GM19328 (cell line): Measurements from ENCODE around the gene CHAF1A.

Experiments
- ATAC-seq: cut with Tn5 transposase; IDR thresholded peaks from one replicate; pipeline ENCODE4 v1.9.1; 2021; ENCODE audit warnings: mild to moderate bottlenecking, moderate library complexity; ENCODE audit not compliant: unreplicated experiment

Gene CHAF1A

DNA sequence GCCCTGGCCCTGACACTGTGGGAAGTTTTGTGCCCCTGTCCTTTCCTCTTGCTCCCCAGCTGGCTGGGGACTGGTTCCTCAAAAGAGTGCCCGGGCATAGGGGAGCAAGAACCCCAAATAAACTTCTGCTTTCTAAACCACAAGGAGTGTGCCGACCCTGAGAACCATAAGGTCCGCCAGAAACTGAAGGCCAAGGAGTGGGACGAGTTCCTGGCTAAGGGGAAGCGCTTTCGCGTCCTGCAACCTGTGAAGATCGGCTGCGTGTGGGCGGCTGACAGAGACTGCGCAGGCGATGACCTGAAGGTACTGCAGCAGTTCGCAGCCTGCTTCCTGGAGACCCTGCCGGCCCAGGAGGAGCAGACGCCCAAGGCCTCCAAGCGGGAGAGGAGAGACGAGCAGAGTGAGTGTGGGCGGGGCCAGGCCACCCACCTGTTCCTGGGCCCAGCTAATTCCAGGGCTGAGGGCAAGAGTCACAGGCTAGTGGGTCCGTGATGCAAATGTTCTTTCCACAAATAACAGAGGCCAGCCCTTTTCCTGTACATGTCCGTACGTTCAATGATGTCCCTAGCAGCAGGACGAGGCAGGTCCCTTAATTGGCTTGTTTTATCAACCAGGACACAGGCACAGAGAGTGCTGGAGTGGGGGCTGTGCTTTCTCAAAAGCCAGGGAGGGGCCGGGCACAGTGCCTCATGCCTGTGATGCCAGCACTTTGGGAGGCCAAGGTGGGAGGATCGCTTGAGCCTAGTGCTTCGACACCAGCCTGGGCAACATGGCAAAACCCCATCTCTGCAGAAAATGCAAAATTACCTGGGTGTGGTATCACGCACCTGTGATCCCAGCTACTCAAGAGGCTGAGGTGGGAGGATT lies 29.6 kb downstream of the CHAF1A start:
- no peak for ATAC-seq

DNA sequence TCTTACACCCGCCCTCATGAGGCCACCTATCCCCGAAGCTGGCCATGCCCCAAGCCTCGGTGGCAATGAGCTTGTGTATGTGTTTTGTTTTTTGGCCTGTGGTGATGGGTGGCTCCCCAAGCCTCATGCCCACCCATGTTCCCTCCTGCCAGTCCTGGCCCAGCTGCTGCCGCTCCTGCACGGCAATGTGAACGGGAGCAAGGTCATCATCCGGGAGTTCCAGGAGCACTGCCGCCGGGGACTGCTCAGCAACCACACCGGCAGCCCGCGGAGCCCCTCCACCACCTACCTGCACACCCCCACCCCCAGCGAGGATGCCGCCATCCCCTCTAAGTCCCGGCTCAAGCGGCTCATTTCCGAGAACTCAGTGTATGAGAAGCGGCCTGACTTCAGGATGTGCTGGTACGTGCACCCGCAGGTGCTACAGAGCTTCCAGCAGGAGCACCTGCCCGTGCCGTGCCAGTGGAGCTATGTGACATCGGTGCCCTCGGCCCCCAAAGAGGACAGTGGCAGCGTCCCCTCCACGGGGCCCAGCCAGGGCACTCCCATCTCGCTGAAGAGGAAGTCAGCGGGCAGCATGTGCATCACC lies 30.6 kb downstream of the CHAF1A start:
- no peak for ATAC-seq

- ATAC-seq: no peak
Observed at GRCh38 chr19:4434391-4434790, 32.0 kb downstream of the CHAF1A start.

DNA sequence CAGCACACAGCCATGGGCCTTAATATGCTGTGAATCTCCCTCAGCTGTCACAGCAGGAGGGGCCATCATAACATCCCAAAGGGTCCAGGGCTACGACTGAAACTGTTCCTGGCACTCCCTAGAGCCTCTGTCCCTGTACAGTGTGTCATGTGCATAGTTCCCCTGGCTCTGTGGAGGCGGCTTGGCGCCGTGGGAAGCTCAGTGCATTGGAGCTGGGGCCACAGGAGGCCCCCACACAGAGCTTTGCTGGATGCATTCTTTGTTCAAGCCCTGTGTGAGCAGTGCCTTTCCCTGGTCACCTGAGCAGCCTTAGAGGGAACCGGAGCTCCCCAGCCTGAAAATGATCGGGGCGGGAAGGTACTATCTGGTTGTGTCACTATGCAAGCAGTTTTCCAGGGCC lies 33.8 kb downstream of the CHAF1A start:
- no peak for ATAC-seq

- no peak for ATAC-seq
Observed at GRCh38 chr19:4437103-4437502, 34.7 kb downstream of the CHAF1A start.

- ATAC-seq: no peak
Observed at GRCh38 chr19:4439243-4439642, 36.8 kb downstream of the CHAF1A start.

DNA sequence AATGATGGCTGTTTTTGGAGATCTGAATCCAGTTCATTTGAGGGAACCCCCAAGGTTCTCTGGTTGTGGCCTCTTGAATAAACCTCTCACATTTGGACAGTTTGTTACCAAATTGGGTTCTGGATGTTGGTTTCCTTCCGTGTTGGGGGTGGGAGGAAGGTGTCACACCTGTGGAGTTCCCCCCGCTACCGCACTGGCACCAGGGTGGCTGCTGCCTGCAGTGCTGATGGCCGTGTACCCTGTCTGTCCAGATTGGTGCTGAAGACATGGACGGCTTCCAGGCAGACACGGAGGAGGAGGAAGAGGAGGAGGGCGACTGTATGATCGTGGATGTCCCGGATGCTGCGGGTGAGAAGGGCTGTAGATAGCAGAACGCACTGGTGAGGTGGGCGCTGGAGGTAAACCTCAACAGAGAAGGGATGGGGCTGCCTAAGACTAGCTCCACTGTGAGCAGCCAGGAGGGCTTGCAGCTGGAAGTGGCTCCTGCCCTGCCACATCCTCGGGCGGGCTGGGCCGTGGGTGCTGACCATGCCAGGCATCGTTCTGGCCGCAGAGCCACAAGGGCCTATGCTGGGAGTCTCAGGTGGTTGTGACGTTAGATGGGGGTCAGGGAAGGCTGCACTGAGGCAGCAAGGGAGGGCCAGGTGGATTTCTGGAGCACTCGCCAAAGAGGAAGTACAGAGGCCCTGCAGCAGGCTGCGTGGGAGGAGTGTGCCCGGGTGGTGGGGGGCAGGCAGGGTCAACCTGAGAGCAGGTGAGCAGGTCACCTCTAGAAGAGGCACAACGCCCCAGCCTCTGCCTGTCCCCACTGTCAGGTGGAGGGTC lies 39.8 kb downstream of the CHAF1A start:
- ATAC-seq: no peak

GRCh38 chr19:4442819-4443146 lies 40.3 kb downstream of the CHAF1A start:
- ATAC-seq: no peak

GRCh38 chr19:4443188-4443587 lies 40.7 kb downstream of the CHAF1A start:
- no peak for ATAC-seq

DNA sequence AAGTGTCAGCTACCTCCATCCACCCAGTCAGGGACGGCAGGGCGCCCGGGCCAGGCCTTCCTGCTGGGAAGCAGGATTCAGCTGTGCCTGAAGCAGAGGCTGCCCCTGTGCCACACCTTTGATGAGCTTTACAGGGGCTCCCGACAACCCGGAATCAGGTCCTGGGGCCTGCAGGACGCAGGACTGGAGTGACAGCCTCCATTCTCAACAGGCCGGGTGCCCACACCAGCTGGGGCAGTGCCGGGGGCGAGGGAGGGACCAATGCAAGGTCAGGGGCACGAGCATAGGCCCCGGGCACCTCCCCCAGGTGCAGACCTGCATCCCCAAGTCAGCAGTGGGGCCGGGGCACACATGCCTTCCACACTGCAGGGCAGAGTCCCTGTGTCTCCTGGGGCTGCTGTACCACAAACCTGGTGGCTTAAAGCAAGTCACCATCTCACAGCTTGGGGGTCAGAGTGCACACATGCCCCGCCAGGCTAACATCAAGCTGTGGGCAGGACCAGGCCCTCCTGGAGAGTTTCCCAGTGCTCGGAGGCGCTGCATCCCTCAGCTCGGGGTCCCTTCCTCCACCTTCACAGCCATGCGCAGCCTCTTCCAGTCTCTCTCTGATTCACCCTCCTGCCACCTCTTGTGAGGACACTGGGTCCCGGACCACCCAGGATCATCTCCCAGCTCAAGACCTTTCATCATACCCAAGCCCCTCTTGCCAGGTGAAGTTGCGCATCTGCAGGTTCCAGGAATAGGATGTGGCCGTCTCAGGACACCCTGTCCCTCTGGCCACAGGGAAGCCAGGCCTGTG lies 41.7 kb downstream of the CHAF1A start:
- no peak for ATAC-seq

DNA sequence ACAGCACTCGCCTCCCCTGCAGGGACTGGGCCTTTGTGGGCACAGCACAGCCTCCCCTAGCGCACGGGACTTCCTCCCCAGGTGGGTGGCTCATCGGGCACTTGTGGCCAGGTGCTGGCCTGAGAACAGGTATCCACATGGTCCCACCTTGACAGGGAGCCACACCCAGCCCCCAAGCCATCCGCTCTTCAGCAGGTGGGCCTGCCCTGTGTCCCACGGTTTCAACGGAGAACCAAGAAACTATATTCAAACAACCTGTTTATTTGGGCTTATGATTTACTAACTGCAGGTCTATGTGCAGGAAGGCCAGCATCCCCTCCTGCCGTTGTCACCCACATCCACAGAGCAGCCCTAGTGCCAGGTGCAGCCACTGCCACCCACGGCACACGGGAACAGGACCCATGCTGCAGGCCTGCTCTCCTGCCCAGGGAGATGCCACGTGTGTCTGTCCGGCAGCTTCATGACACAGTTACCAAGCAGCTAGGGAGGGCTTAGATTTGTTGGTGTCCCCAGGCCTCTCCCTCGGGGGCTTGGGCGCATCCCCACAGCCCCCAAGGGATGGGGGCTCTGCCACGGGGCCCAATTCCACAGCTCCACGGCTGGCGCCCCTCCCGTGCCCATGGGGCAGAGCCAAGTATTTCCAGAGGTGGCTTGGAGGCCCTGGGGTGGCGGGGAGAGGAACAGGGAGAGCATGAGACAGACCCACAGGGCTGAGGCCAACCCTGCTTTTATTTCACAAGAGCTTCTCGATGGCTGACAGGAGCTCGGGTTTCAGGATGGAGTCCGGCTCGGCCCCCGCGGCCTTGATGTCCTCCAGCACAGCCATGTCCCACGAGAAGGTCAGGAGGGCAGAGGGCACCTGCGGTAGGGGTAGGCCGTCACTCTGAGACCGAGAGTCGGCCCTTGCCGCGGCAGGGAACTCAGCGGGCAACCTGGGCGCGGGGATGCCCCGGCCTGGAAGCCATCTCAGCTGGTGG lies 42.6 kb downstream of the CHAF1A start:
- ATAC-seq: no peak

DNA sequence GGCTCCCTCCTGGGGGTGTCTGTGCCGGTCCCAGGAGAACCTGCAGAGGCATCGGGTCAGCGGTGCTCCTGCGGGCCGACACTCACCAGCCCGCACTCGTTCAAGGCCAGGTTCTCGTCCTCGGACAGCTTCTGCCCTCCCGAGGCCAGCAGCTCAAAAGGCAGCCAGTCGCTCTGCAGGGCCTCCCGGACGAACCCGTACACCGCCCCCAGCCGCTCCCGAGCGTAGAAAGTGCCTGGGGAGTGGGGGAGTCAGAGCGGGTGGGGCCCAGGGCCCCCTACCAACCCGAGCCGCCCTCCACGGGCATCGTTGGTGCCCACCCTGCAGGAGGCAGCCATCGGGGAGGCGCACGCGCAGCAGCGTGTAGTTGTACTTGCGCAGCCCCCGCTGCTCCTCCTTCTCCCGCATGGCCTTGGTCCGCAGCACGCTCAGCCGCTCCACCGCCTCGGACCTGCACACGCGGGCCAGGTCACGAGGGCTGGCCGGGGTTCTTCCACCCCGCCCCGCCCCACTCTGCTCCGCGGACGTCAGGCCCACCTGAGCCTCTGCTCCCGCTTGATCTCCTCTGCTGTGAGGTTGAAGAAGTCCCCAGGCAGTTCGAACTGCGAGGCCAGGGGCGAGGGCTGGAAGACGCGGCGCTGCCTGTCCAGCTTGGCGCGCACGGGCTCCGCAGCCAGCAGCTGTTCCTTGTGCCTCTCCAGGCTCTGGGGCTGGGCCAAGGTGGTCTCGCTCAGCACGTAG lies 43.7 kb downstream of the CHAF1A start:
- no peak for ATAC-seq

- no peak for ATAC-seq
Observed at GRCh38 chr19:4446704-4447200, 44.3 kb downstream of the CHAF1A start.

- ATAC-seq: no peak
Observed at GRCh38 chr19:4447327-4448146, 45.1 kb downstream of the CHAF1A start.

DNA sequence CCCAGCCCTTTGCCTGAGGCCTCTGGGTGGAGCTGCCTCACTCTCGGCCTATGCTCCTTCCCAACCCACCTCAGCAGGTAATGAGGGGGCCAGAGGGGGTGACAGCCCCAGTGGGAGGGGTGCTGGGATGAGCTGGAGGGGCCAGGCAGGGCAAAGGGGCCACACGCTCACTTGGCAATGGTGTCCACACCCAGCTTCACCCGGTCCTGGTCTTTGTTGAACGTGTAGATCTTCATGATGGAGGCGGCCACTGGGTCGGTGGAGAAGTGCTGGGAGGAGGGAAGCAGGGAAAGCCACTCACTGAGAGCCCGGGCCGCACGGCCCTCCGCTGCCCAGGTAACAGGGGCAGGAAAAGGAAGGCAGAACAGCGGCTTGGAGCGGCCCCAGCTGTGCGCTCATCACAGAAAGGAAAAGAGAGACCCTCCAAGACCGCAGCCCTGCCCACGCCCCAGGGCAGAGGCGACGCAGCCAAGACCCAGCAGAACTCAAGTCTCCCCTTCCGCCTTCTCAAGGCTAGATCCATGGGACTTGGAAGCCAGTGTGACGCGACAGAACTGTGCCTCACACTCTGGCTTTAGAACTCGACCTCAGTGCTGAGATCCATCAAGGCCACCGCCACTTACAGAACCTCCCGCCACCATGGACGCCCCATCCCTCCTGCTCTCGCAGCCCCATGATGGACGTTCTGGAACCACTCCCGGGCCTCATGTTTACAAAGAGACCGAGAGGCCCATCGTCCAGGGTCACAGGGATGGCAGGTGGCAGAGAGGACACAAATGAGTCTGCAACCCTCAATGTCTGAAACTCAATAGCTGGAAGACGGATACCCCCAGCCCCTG lies 45.9 kb downstream of the CHAF1A start:
- ATAC-seq: no peak

DNA sequence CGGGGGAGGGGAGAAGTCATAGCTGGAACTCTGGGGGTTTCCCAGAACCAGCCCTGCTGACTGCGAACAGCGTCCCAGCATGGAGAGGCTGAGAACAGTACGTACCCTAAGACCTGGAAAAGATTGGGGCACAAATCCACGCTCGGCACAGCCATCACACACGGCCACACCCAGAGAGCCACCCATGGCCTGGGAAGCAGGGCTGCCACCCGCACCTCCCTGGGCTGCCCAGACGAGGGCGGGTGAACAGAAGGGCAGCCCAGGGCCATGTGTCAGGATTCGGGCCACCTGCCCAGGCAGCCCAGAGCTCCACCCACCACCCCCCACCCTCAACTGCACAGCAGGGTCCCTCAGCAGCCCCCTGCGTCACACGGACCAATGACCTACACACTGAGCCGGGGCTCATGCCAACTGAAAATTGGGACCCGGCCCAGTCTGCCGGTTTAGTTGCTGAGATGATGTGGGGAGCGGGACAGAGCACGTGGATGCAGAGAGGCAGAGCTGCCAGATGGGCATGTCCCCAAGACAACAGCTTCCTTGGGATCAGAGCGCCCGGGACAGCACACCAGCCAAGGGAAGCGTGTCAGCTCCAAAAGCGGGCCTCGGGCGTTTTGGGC lies 46.7 kb downstream of the CHAF1A start:
- no peak for ATAC-seq

DNA sequence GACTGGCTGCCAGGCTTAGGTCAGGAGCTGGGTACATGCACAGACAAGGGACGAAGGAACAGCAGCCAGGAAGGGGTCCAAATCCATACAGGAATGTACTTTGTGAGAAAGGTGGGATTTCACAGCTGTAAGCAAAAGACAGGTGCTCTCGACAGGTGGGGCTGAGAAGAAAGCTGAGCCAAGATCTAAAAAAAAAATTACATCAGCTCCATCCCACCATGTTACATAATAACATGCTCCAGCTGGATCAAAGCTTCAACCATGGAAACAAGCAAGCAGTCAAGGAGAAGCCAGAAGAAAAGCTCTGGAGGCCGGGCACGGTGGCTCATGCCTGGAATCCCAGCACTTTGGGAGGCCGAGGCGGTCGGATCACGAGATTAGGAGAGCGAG lies 47.2 kb downstream of the CHAF1A start:
- ATAC-seq: no peak
